Muscle of leg (tissue), 11 donors: ENCODE data around the gene PIAS2. TPM values are rescaled to one million over a fixed set of nuclear protein-coding genes. Genes with fewer than 3 reads are reported as not detected.

Experiments
- DNase-seq: peaks from one replicate; pipeline ENCODE4 v3.0.0; 2013
- H3K27ac ChIP-seq: one replicate; pipeline ENCODE4 v1.5.1; 2013; ENCODE audit warnings: mild to moderate bottlenecking, low read length, control low read depth
- H3K27me3 ChIP-seq: one replicate; pipeline ENCODE4 v1.6.1; 2013; ENCODE audit warnings: low read length; ENCODE audit not compliant: control insufficient read depth, insufficient read depth
- H3K36me3 ChIP-seq: one replicate; pipeline ENCODE4 v1.6.1; 2013; ENCODE audit warnings: low read length; ENCODE audit not compliant: control insufficient read depth, insufficient read depth
- H3K4me1 ChIP-seq: one replicate; pipeline ENCODE4 v1.6.1; 2013; ENCODE audit warnings: low read length; ENCODE audit not compliant: control insufficient read depth, insufficient read depth
- H3K4me3 ChIP-seq: one replicate; pipeline ENCODE4 v1.5.1; 2013; ENCODE audit warnings: low read length, control low read depth
- H3K9me3 ChIP-seq: replicated peaks from 2 replicates; pipeline ENCODE4 v1.6.1; 2013; ENCODE audit warnings: low read depth, low read length; ENCODE audit not compliant: control insufficient read depth
- WGBS: methylation state at CpG from one replicate; pipeline ENCODE4 v1.1.5; 2013; ENCODE audit warnings: missing lambda C conversion rate; ENCODE audit not compliant: insufficient coverage; 5-methylcytosine and 5-hydroxymethylcytosine counted together
- polyA plus RNA-seq, 8 donors: library from polyadenylated mRNA; unstranded; fragments of 120-200 nt; gene quantifications; one replicate each; pipeline versions ENCODE4 v1.2.1 to v1.2.3, GENCODE V29; 2013; ENCODE audit warnings: inconsistent platforms in 1 of 8, low replicate concordance in 1 of 8; ENCODE audit not compliant: insufficient read length in 8 of 8, insufficient read depth in 1 of 8
- total RNA-seq: library from RNA; stranded (reverse); fragments of 120-200 nt; gene quantifications from one replicate; pipeline ENCODE4 v1.2.4, GENCODE V29; 2013

The PIAS2 gene
- total and polyA plus RNA-seq, 9 donors: 17.2 to 30.4 (median 21.8) TPM

DNA sequence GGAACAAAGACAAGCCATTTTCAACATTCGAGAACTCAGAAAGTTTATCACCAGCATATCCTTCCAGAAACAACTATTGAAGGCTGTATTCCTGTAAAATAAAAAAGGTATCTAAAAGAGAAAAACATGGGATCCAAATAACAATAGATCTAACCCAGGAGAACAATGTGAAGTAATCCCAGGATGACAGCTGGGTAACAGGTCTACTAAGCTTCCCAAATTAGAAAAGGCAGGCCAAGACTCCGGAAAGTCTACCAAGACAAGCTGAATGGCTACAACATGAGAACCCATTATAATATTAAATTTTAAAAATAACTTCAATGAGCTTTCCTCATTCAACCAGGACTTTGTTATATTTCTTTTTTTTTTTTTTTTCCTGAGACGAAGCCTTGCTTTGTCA, 6.5 kb downstream of the PIAS2 start:
- H3K4me3 ChIP-seq: no peak overlapping the region
- no peaks in the 10 kb centered on the region for H3K36me3 ChIP-seq
- peaks cover 4% of the 10 kb centered on the region for H3K4me1 ChIP-seq
- H3K27me3 ChIP-seq: no peaks in the 10 kb centered on the region
- H3K9me3 ChIP-seq: peaks cover 2% of the 10 kb centered on the region
- H3K27ac ChIP-seq: no peak overlapping the region
- DNase-seq: no peak
- 60% methylated on average over 1 of the region's 3 CpGs for WGBS

DNA sequence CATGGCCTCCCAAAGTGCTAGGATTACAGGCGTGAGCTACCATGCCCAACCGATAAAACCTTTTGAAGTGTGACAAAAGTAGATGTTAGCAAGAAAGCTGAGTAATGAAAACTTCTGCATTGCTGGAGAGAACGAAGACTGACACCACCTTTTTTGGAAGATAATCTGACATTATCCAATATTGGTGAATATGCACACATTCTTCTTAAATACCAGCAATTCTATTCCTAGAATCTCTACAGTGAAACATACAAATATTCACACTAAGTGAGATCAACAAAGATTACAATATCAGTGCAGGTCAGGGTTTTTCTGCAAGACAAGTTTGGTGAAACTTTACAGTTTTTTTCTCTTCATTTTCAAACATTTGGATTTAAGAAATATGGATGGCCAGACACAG, 7.8 kb downstream of the PIAS2 start:
- no peak overlapping the region for H3K27ac ChIP-seq
- H3K27me3 ChIP-seq: no peaks in the 10 kb centered on the region
- H3K4me1 ChIP-seq: no peaks in the 10 kb centered on the region
- WGBS: no CpG with 5 or more reads among the region's 3 CpGs
- peaks cover 2% of the 10 kb centered on the region for H3K9me3 ChIP-seq
- H3K4me3 ChIP-seq: no peak overlapping the region
- H3K36me3 ChIP-seq: no peaks in the 10 kb centered on the region
- DNase-seq: no peak

DNA sequence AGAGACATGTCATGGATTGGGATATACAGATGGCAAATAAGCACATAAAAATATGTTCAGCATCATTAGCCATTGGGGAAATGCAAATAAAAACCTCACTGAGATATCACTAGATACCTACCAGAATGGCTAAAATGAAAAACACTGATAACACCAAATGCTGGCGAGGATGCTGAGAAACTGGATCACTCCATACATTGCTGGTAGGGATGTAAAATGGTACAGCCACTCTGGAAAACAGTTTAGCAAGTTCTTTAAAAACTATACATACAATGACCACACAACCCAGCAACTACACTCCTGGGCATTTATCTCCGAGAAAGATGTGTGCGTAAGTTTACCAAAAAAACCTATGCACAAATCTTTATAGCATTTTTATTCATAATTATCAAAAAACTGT, 13.9 kb downstream of the PIAS2 start:
- H3K4me1 ChIP-seq: no peaks in the 10 kb centered on the region
- H3K36me3 ChIP-seq: no peaks in the 10 kb centered on the region
- H3K27ac ChIP-seq: no peak overlapping the region
- H3K4me3 ChIP-seq: no peak overlapping the region
- no CpG with 5 or more reads among the region's 3 CpGs for WGBS
- peaks cover 2% of the 10 kb centered on the region for H3K9me3 ChIP-seq
- H3K27me3 ChIP-seq: no peaks in the 10 kb centered on the region
- no peak for DNase-seq

DNA sequence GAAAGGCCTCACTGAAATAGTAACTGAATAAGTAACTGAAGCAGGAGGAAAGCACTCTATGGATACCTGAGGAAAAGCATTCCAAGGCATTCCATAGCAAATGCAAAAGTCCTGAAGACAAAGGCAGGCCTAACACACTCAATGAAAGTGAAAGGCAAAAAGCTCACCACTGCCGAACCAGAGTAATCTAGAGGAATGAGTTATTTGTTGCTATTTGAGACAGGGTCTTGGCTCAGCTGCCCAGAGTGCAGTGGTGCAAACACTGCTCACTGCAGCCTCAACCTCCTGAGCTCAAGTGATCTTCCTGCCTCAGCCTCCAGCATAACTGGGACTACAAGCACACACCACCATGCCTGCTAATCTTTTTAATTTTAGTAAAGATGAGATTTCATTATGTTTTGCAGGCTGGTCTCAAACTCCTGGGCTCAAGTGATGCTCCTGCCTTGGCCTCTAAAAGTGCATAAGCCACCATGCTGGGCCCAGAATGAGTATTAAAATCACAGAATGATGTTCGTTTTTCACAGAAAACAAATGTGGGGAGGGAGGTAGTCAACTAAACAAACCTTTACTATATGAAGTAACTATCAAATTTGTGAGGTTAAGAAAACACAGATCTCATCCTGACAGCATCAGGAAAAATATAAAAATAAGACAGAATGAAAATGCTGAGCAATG, 17.9 kb downstream of the PIAS2 start:
- no peak overlapping the region for H3K27ac ChIP-seq
- no CpG with 5 or more reads among the region's 2 CpGs for WGBS
- H3K9me3 ChIP-seq: no peaks in the 10 kb centered on the region

GRCh38 chr18:46894124-46894523, 23.2 kb downstream of the PIAS2 start:
- Histone ChIP-seq H3K4me3 (no peak overlapping the region), H3K4me1 (no peaks in the 10 kb centered on the region), H3K36me3 (peaks cover 8% of the 10 kb centered on the region), H3K27me3 (no peaks in the 10 kb centered on the region), H3K27ac (no peak overlapping the region), H3K9me3 (peaks cover 5% of the 10 kb centered on the region)
- WGBS: no CpG with 5 or more reads among the region's 2 CpGs
- DNase-seq: no peak

More for the DNA sequence above, 17.9 kb downstream of the PIAS2 start:
- H3K4me1 ChIP-seq: no peaks in the 10 kb centered on the region
- no peak for DNase-seq
- H3K4me3 ChIP-seq: no peak overlapping the region
- no peaks in the 10 kb centered on the region for H3K36me3 ChIP-seq
- H3K27me3 ChIP-seq: no peaks in the 10 kb centered on the region

GRCh38 chr18:46893360-46893759, 23.9 kb downstream of the PIAS2 start:
- Histone ChIP-seq H3K36me3 (peaks cover 13% of the 10 kb centered on the region), H3K4me1 (no peaks in the 10 kb centered on the region), H3K27me3 (no peaks in the 10 kb centered on the region), H3K4me3 (no peak overlapping the region), H3K9me3 (peaks cover 12% of the 10 kb centered on the region), H3K27ac (no peak overlapping the region)
- WGBS: 100% methylated on average over 1 of the region's 1 CpG
- DNase-seq: no peak

GRCh38 chr18:46892842-46893241, 24.5 kb downstream of the PIAS2 start:
- H3K36me3 ChIP-seq: peaks cover 13% of the 10 kb centered on the region
- H3K4me3 ChIP-seq: no peak overlapping the region
- H3K27me3 ChIP-seq: no peaks in the 10 kb centered on the region
- DNase-seq: no peak
- peaks cover 15% of the 10 kb centered on the region for H3K9me3 ChIP-seq
- H3K27ac ChIP-seq: no peak overlapping the region
- no peaks in the 10 kb centered on the region for H3K4me1 ChIP-seq
- no CpG with 5 or more reads among the region's 1 CpG for WGBS

GRCh38 chr18:46891742-46892214, 25.5 kb downstream of the PIAS2 start:
- H3K9me3 ChIP-seq: peaks cover 18% of the 10 kb centered on the region
- WGBS: 90% methylated on average over 1 of the region's 3 CpGs
- H3K27ac ChIP-seq: no peak overlapping the region
- no peak overlapping the region for H3K4me3 ChIP-seq
- no peak for DNase-seq
- peaks cover 13% of the 10 kb centered on the region for H3K36me3 ChIP-seq
- H3K27me3 ChIP-seq: no peaks in the 10 kb centered on the region
- H3K4me1 ChIP-seq: no peaks in the 10 kb centered on the region

DNA sequence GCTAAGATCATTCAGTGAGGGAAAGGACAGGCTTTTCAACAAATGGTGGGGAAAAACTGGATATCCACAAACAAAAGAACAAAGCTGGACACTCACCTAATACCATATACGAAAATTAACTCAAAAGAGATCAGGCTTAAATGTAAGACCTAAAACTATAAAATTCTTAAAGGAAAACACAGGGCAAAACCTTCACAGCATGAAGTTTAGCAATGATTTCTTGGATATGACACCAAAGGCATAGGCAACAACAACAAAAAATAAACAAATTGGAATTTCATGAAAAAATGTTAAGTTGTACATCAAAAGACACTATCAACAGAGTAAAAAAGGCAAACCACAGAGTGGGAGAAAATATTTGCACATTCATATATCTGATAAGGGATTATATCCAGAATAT, 28.3 kb downstream of the PIAS2 start:
- Histone ChIP-seq H3K9me3 (peaks cover 18% of the 10 kb centered on the region), H3K4me1 (no peaks in the 10 kb centered on the region), H3K27ac (no peak overlapping the region), H3K27me3 (no peaks in the 10 kb centered on the region), H3K4me3 (no peak overlapping the region), H3K36me3 (peaks cover 13% of the 10 kb centered on the region)
- no peak for DNase-seq
- WGBS: no CpG with 5 or more reads among the region's 1 CpG

GRCh38 chr18:46886893-46887292, 30.4 kb downstream of the PIAS2 start:
- H3K4me1 ChIP-seq: no peaks in the 10 kb centered on the region
- no CpG with 5 or more reads among the region's 2 CpGs for WGBS
- peaks cover 13% of the 10 kb centered on the region for H3K36me3 ChIP-seq
- no peak overlapping the region for H3K4me3 ChIP-seq
- H3K27me3 ChIP-seq: no peaks in the 10 kb centered on the region
- DNase-seq: no peak
- H3K27ac ChIP-seq: no peak overlapping the region
- H3K9me3 ChIP-seq: peaks cover 18% of the 10 kb centered on the region

DNA sequence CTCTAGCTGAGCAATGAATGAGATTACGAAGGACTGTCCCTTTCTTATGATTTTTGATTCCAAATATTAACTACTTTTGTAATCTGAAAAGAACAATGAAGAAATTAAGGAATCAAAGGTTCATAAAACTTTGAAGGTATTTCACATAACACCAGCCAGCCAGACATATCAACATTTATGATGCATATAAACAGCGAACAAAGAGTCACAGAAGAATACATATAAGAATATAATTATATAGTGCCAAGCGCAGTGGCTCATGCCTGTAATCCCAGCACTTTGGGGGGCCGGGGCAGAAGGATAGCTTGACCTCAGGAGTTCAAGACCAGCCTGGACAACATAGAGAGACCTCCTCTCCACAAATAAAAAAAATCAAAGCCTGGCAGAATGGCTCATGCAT, 34.1 kb downstream of the PIAS2 start:
- Histone ChIP-seq H3K36me3 (no peaks in the 10 kb centered on the region), H3K4me1 (no peaks in the 10 kb centered on the region), H3K9me3 (peaks cover 12% of the 10 kb centered on the region), H3K27me3 (no peaks in the 10 kb centered on the region), H3K4me3 (no peak overlapping the region), H3K27ac (no peak overlapping the region)
- WGBS: 100% methylated on average over 1 of the region's 4 CpGs
- no peak for DNase-seq
